DOHH2 (cell line): ENCODE data around the gene CTNNBIP1.
A peak's percentile ranks its signal among the peaks of the same experiment; 100 is the strongest.

Source experiments
- H3F3A ChIP-seq: fragments of 200-600 bp; sonication (generic), shearing (Covaris generic); 2 replicates; pipeline ENCODE4 v1.6.0; 2016; ENCODE audit warnings: antibody characterized with exemption, mild to moderate bottlenecking; ENCODE audit not compliant: control insufficient read depth, insufficient read depth
- H3K27ac ChIP-seq: fragments of 200-600 bp; sonication (generic); 2 replicates; pipeline ENCODE4 v1.5.1; 2014; ENCODE audit warnings: low read depth, mild to moderate bottlenecking, low read length, moderate library complexity
- H3K27me3 ChIP-seq: fragments of 200-600 bp; sonication (generic); 2 replicates; pipeline ENCODE4 v1.6.1; 2014; ENCODE audit warnings: mild to moderate bottlenecking, low read length, mixed read lengths; ENCODE audit not compliant: control insufficient read depth
- H3K36me3 ChIP-seq: fragments of 200-600 bp; sonication (generic); 2 replicates; pipeline ENCODE4 v1.6.1; 2014; ENCODE audit warnings: mild to moderate bottlenecking, low read length, moderate library complexity, mixed read lengths; ENCODE audit not compliant: control insufficient read depth
- H3K4me1 ChIP-seq: fragments of 200-600 bp; sonication (generic); 2 replicates; pipeline ENCODE4 v1.6.1; 2014; ENCODE audit warnings: mild to moderate bottlenecking, low read length, mixed read lengths; ENCODE audit not compliant: control insufficient read depth
- H3K4me2 ChIP-seq: fragments of 200-600 bp; sonication (generic); 2 replicates; pipeline ENCODE4 v1.6.0; 2014; ENCODE audit warnings: mild to moderate bottlenecking, low read length, moderate library complexity
- H3K4me3 ChIP-seq: fragments of 200-600 bp; sonication (generic); 2 replicates; pipeline ENCODE4 v1.5.1; 2014; ENCODE audit warnings: mild to moderate bottlenecking, low read length, mixed read lengths
- H3K79me2 ChIP-seq: fragments of 200-600 bp; sonication (generic); 2 replicates; pipeline ENCODE4 v1.6.1; 2014; ENCODE audit warnings: mild to moderate bottlenecking, low read length, mixed read lengths; ENCODE audit not compliant: control insufficient read depth
- H3K9me2 ChIP-seq: fragments of 200-600 bp; sonication (generic); replicated peaks from 2 replicates; pipeline ENCODE4 v1.6.1; 2014; ENCODE audit warnings: mild to moderate bottlenecking, low read length, mixed read lengths; ENCODE audit not compliant: control insufficient read depth
- H3K9me3 ChIP-seq: fragments of 200-600 bp; sonication (generic); 2 replicates; pipeline ENCODE4 v1.6.1; 2014; ENCODE audit warnings: antibody characterized with exemption, low read length, mixed read lengths; ENCODE audit not compliant: control insufficient read depth, insufficient read depth
- H4K20me1 ChIP-seq: fragments of 200-600 bp; sonication (generic); 2 replicates; pipeline ENCODE4 v1.6.0; 2014; ENCODE audit warnings: low read depth, mild to moderate bottlenecking, antibody characterized with exemption, low read length, moderate library complexity; ENCODE audit not compliant: control insufficient read depth, insufficient read depth
- EZH2phosphoT487 ChIP-seq: fragments of 200-600 bp; sonication (generic); IDR thresholded peaks from 2 replicates; pipeline ENCODE4 v1.6.1; 2017; ENCODE audit warnings: borderline replicate concordance, mild to moderate bottlenecking, antibody characterized with exemption, low read length, moderate library complexity, mixed read lengths
- TF ChIP-seq, protein P1 (sequence below): fragments of 200-600 bp; sonication (generic); IDR thresholded peaks from one replicate; pipeline ENCODE4 v1.5.1; 2014; ENCODE audit warnings: antibody characterized with exemption, mild to moderate bottlenecking, low read depth, low read length; ENCODE audit not compliant: poor library complexity, severe bottlenecking

Gene CTNNBIP1

DNA sequence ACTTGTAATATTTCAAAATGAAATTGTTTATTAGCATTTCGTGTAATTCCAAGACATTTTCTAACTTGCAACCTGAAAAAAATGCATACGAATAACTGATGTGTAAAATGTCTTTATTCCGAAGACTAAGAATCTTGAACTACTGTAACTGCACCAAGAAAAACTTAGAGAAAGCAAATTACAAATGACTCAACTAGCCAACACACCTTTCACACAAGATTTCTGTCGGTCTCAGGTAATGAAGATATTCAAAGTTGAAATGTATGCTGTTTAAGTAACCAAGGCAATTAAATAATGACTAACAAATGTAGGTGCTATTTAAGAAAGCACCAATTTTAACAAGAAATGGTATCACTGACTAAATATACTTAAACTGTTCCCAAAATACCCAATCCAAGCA is 88.4 kb downstream of the CTNNBIP1 start:
- Histone ChIP-seq H3K27ac (no peak overlapping the region), H3K79me2 (peaks cover 68% of the 10 kb centered on the region)

DNA sequence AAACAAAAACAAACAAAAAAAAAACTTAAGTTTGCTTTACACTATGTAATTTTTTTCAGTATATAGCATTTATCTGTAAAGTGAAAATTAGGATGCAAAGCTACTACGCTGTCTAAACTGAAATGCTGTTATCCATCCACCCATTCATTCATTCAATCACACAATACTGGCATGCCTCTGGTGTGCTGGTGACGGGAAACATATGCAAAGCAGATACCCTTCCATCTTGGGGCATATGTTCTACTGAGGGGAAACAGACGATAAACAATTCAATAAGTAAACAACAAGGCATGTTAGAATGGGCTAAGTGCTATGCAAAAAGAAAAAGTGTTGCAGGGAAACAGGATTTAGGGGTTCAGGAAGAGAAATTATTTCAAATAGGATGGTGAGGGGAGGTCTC is 89.5 kb downstream of the CTNNBIP1 start:
- Histone ChIP-seq H3K27ac (no peak overlapping the region), H3K9me3 (no peaks in the 10 kb centered on the region), H4K20me1 (peaks cover 8% of the 10 kb centered on the region; the same call in 1 of the 2 replicates), H3K79me2 (peaks cover 80% of the 10 kb centered on the region), H3K36me3 (peaks cover 54% of the 10 kb centered on the region), H3F3A (peaks cover 20% of the 10 kb centered on the region), H3K4me2 (peak overlapping the region; percentile 79), H3K9me2 (no peaks in the 10 kb centered on the region), H3K4me1 (peaks cover 81% of the 10 kb centered on the region), H3K4me3 (peak overlapping the region; percentile 96), H3K27me3 (no peaks in the 10 kb centered on the region)
- no peak for TF ChIP-seq EZH2phosphoT487
- TF ChIP-seq, protein P1, sequence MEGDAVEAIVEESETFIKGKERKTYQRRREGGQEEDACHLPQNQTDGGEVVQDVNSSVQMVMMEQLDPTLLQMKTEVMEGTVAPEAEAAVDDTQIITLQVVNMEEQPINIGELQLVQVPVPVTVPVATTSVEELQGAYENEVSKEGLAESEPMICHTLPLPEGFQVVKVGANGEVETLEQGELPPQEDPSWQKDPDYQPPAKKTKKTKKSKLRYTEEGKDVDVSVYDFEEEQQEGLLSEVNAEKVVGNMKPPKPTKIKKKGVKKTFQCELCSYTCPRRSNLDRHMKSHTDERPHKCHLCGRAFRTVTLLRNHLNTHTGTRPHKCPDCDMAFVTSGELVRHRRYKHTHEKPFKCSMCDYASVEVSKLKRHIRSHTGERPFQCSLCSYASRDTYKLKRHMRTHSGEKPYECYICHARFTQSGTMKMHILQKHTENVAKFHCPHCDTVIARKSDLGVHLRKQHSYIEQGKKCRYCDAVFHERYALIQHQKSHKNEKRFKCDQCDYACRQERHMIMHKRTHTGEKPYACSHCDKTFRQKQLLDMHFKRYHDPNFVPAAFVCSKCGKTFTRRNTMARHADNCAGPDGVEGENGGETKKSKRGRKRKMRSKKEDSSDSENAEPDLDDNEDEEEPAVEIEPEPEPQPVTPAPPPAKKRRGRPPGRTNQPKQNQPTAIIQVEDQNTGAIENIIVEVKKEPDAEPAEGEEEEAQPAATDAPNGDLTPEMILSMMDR, result no peak

More for the DNA sequence above, 88.4 kb downstream of the CTNNBIP1 start:
- Histone ChIP-seq H3K4me3 (peak overlapping the region; percentile 96), H3F3A (peaks cover 27% of the 10 kb centered on the region), H3K27me3 (no peaks in the 10 kb centered on the region), H3K4me2 (peak overlapping the region; percentile 79), H3K9me3 (no peaks in the 10 kb centered on the region), H4K20me1 (0 out of 2 replicates have a peak, but pooled peaks cover 4% of the 10 kb centered on the region), H3K9me2 (no peaks in the 10 kb centered on the region), H3K4me1 (peaks cover 75% of the 10 kb centered on the region), H3K36me3 (peaks cover 49% of the 10 kb centered on the region)
- no peak for TF ChIP-seq EZH2phosphoT487
- TF ChIP-seq, protein P1, result no peak

DNA sequence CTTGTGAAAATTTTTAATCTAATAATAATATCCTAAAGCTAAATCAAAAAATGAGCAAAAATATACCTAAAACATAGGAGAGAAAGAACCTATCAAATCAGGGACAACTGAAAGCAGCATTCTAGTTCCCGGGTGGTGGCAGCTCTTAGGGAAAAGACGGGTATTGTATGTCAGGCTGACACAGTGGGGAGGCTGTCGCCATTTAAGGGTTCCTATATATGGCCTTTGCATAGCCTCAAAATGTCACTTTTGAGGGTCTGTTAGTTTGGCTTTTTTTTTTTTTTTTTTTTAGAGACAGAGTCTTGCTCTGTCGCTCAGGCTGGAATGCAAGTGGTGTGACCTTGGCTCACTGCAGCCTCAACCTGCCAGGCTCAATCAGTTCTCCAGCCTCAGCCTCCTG is 92.3 kb downstream of the CTNNBIP1 start:
- Histone ChIP-seq H3K4me1 (peaks cover 93% of the 10 kb centered on the region), H3K4me3 (no peak overlapping the region), H3K36me3 (peaks cover 57% of the 10 kb centered on the region), H3F3A (peaks cover 11% of the 10 kb centered on the region), H3K9me2 (no peaks in the 10 kb centered on the region), H4K20me1 (peaks cover 8% of the 10 kb centered on the region; the same call in 1 of the 2 replicates), H3K9me3 (no peaks in the 10 kb centered on the region), H3K4me2 (peak overlapping the region; percentile 12; the same call in 1 of the 2 replicates), H3K27ac (no peak overlapping the region), H3K79me2 (peaks cover 100% of the 10 kb centered on the region), H3K27me3 (no peaks in the 10 kb centered on the region)
- TF ChIP-seq, protein P1, result no peak
- no peak for TF ChIP-seq EZH2phosphoT487
